Measurements from ENCODE around the gene CCDC85B.
A peak's percentile ranks its signal among the peaks of the same experiment; 100 is the strongest.

The CCDC85B gene

DNA sequence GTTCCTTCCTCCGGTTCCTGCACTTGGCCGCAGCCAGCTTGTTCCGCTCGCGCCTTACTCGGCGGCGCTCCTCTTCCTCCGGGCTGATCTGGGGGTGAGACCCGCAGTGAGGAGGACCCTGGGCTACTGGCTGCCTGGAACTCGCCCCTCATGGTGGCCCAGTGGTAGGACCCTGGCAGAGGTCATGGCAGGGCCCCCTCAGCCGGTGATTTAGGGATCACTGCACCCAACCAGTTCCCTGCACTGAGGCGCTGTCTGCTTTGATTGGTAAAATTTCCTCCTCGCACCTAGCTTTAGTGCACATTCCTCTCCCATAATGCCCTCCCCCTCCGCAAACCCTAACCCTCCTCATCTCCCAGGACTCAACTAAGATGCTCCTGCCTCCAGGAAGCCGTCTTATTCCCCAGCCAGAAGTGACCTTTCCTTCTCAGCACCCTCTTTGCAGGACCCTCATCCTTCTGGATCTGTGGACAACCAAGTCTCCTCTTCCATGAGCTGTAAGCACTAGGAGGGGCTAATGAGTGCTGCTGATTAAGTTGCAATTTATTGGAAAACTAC lies 3.6 kb downstream of the CCDC85B start:
- H3K9me3 ChIP-seq (ENCODE audit: insufficient read depth, low read length), result no peaks in the 10 kb centered on the region; the same call in 1 of the 2 replicates
- peaks cover 14% of the 10 kb centered on the region for H3K4me1 ChIP-seq (ENCODE audit: insufficient read depth, insufficient read length)
- peaks cover 21% of the 10 kb centered on the region for H3K27me3 ChIP-seq (ENCODE audit: insufficient read depth, insufficient read length)
- peaks cover 66% of the 10 kb centered on the region for H3K36me3 ChIP-seq (ENCODE audit: insufficient read depth, insufficient read length, low read length)
- no peak for TF ChIP-seq SUZ12 (IDR thresholded peaks at IDR 0.05; ENCODE audit: extremely low read depth, insufficient read depth, insufficient read length)
- no peak for TF ChIP-seq YY1 (IDR thresholded peaks at IDR 0.05; ENCODE audit: insufficient read depth, insufficient read length)
- TF ChIP-seq ZNF274 (IDR thresholded peaks at IDR 0.05; ENCODE audit: low read depth, low read length), result no peak
- no peak overlapping the region for H3K4me3 ChIP-seq (ENCODE audit: insufficient read length, low read depth)
- no peak for DNase-seq (ENCODE audit: low read depth, low spot score)
- peak overlapping the region; percentile 71 for H3K9ac ChIP-seq (ENCODE audit: insufficient read length, low read depth)

DNA sequence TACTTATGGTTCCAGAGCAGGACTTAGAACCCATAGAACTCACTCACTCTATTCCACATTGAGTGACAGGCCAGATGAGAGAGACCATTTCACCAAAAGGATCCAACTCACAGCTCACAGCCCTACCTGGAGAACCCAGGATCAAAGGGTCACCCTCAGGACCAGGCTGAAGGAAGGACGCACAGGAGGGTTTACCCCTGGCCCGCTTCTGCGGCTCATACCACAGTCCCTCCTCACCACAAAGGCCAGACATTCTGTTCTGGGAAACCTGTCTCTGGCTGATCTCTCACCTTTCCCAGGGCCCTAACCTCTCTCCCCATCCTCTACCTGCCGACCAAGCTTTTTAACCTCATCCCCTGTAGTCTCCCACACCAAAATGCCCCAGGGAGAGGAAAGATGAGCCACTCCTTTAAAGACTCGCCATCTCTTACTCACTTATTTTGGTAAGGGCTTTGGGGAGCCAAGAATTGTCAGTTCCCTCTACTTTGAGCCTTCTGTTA lies 5.1 kb downstream of the CCDC85B start:
- Histone ChIP-seq H3K9me3 (ENCODE audit: insufficient read depth, low read length) (no peaks in the 10 kb centered on the region), H3K4me3 (ENCODE audit: insufficient read length, low read depth) (no peak overlapping the region), H3K27me3 (ENCODE audit: insufficient read depth, insufficient read length) (peaks cover 19% of the 10 kb centered on the region), H3K9ac (ENCODE audit: insufficient read length, low read depth) (no peak overlapping the region), H3K4me1 (ENCODE audit: insufficient read depth, insufficient read length) (peaks cover 11% of the 10 kb centered on the region), H3K36me3 (ENCODE audit: insufficient read depth, insufficient read length, low read length) (peaks cover 66% of the 10 kb centered on the region)
- TF ChIP-seq ZNF274 (IDR thresholded peaks at IDR 0.05; ENCODE audit: low read depth, low read length) (no peak), SUZ12 (IDR thresholded peaks at IDR 0.05; ENCODE audit: extremely low read depth, insufficient read depth, insufficient read length) (no peak), YY1 (IDR thresholded peaks at IDR 0.05; ENCODE audit: insufficient read depth, insufficient read length) (no peak)
- no peak for DNase-seq (ENCODE audit: low read depth, low spot score)

DNA sequence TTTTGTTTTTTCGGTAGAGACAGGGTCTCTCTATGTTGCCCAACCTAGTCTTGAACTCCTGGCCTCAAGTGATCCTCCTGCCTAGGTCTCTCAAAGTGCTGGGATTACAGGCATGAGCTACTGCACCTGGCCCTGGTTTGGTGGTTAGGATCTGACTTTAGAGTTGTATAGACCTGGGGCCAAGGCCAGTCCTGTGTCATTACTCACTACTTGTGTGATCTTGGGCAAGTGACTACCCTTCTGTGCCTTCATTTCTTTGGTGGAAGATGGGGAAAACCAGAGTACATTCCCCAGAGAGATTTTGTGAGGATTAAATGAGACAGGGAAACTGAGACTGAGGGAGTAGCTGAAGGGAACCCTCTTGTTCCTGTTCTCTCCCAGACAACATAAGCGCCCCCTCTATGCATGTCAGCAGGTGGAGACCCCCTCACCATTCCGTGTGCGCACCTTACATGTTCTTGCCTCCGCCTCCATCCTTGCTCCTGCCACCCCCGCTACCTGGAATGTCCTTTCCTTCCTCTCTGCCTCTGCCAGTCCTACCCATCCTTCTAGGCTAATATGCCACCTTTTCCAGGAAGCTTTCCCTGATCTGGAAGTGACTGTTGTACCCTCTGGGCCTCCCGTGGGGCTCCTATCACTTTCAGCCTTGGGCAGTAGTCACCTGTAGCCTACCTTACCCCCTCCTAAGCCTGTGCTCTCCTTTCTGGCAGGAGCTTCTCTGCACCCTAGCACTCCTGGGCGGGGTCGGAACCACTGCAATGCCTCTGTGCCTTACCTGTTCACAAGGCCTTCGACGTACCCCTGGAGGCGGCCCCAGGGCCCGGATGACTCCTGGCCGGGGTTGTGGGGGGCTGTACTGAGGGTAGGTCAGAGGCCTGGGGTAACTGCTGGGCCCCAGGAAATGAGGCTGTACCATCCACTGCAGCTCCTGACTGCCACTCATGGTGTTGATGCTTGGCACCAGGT lies 5.8 kb downstream of the CCDC85B start:
- H3K36me3 ChIP-seq (ENCODE audit: insufficient read depth, insufficient read length, low read length), result peaks cover 65% of the 10 kb centered on the region
- no peak for DNase-seq (ENCODE audit: low read depth, low spot score)
- peaks cover 11% of the 10 kb centered on the region for H3K4me1 ChIP-seq (ENCODE audit: insufficient read depth, insufficient read length)
- H3K27me3 ChIP-seq (ENCODE audit: insufficient read depth, insufficient read length), result peaks cover 26% of the 10 kb centered on the region
- H3K9me3 ChIP-seq (ENCODE audit: insufficient read depth, low read length), result no peaks in the 10 kb centered on the region
- H3K4me3 ChIP-seq (ENCODE audit: insufficient read length, low read depth), result no peak overlapping the region
- no peak overlapping the region for H3K9ac ChIP-seq (ENCODE audit: insufficient read length, low read depth)
- TF ChIP-seq YY1 (IDR thresholded peaks at IDR 0.05; ENCODE audit: insufficient read depth, insufficient read length) (no peak), ZNF274 (IDR thresholded peaks at IDR 0.05; ENCODE audit: low read depth, low read length) (no peak), SUZ12 (IDR thresholded peaks at IDR 0.05; ENCODE audit: extremely low read depth, insufficient read depth, insufficient read length) (no peak)

DNA sequence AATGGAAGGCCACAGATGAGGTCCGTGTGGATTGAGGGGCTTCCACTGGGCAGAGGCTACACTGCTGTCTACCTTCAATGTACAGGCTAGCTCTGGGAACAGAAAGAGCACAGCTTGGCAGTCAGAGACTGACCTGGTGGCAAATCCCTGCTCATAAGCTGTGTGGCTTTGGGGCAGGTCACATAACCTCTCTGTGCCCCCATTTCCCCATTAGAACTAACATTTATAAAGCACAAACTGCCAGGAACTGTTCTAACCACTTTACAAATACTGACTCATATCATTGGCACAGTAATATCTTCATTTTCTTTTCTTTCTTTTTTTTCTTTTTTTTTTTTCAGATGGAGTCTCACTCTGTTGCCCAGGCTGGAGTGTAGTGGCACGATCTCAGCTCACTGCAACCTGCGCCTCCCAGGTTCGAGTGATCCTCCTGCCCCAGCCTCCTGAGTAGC lies 6.6 kb downstream of the CCDC85B start:
- no peaks in the 10 kb centered on the region for H3K9me3 ChIP-seq (ENCODE audit: insufficient read depth, low read length)
- no peak for TF ChIP-seq SUZ12 (IDR thresholded peaks at IDR 0.05; ENCODE audit: extremely low read depth, insufficient read depth, insufficient read length)
- TF ChIP-seq ZNF274 (IDR thresholded peaks at IDR 0.05; ENCODE audit: low read depth, low read length), result no peak
- TF ChIP-seq YY1 (IDR thresholded peaks at IDR 0.05; ENCODE audit: insufficient read depth, insufficient read length), result no peak
- peaks cover 58% of the 10 kb centered on the region for H3K36me3 ChIP-seq (ENCODE audit: insufficient read depth, insufficient read length, low read length)
- peaks cover 11% of the 10 kb centered on the region for H3K4me1 ChIP-seq (ENCODE audit: insufficient read depth, insufficient read length)
- no peak for DNase-seq (ENCODE audit: low read depth, low spot score)
- peaks cover 32% of the 10 kb centered on the region for H3K27me3 ChIP-seq (ENCODE audit: insufficient read depth, insufficient read length)
- H3K4me3 ChIP-seq (ENCODE audit: insufficient read length, low read depth), result no peak overlapping the region
- no peak overlapping the region for H3K9ac ChIP-seq (ENCODE audit: insufficient read length, low read depth)

DNA sequence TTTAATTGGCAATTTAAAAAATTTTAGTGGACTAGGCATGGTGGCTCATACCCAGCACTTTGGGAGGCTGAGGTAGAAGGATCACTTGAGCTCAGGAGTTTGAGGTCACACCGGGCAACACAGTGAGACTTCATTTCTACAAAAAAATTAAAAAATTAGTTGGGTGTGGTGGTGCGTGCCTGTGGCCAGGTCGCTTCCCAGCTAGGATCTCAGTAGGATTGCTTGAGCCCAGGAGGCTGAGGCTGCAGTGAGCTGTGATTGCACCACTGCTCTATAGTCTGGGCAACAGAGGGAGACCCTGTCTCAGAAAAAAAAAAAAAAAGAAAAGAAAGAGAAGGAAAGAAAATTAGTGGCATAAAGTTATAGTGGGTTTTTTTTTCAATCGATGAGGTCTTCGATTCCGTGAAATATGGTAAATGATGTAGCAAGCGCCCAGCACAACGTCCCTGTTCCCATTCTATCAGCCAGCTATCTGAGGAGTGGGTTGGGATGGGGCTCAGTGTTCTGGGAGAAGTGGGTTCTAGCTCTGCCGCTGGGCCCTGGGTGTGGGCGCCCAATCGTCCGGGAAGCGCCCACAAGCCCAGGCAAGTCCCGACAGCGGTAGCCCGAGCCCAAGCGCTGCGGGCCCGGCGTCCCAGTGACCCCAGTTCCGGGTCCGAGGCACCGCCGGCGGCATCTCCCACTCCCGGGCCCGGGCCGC lies 8.3 kb downstream of the CCDC85B start:
- Histone ChIP-seq H3K36me3 (ENCODE audit: insufficient read depth, insufficient read length, low read length) (peaks cover 41% of the 10 kb centered on the region), H3K27me3 (ENCODE audit: insufficient read depth, insufficient read length) (peaks cover 35% of the 10 kb centered on the region), H3K9me3 (ENCODE audit: insufficient read depth, low read length) (no peaks in the 10 kb centered on the region), H3K4me1 (ENCODE audit: insufficient read depth, insufficient read length) (peaks cover 8% of the 10 kb centered on the region), H3K9ac (ENCODE audit: insufficient read length, low read depth) (peak overlapping the region; percentile 93), H3K4me3 (ENCODE audit: insufficient read length, low read depth) (peak overlapping the region; percentile 88)
- DNase-seq (ENCODE audit: low read depth, low spot score), result no peak
- no peak for TF ChIP-seq SUZ12 (IDR thresholded peaks at IDR 0.05; ENCODE audit: extremely low read depth, insufficient read depth, insufficient read length)
- TF ChIP-seq YY1 (IDR thresholded peaks at IDR 0.05; ENCODE audit: insufficient read depth, insufficient read length), result no peak
- TF ChIP-seq ZNF274 (IDR thresholded peaks at IDR 0.05; ENCODE audit: low read depth, low read length), result no peak

DNA sequence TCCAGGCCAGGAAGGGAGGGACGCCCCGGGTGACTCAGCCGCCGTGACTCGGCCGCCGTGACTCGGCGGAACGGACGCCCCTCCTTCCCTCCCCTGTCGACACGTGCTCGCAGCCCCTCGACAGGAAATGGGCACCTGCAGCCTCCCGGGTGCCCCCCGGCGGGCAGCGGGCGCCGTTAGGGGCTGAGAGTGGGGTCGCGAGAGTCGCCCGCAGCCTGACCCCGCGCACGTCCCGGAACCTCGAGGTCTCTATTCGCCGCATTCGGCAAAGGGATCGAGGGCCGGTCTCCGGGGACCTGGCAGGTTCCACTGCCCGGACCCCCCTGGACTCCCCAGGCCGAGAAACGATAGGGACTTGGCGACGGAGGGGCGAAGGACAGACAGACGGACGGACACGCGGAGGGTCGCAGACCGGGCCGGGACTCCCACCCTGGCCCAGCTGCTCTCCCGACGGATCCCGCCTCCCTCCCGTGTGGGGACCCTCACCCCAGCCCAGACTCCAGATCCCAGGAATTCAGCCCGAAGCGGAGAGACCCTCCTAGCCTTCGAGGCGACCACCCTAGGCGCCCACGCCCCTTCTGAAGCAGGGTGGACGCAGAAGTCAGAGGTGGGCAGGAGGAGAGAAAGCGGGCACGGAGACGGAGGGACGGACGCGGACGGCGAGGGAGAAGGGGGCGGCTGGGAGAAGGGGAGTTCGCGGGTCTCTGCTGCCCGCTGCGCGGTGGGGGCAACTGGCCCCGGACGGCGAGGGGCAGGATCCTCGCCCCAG lies 9.1 kb downstream of the CCDC85B start:
- Histone ChIP-seq H3K4me3 (ENCODE audit: insufficient read length, low read depth) (peak overlapping the region; percentile 88), H3K9me3 (ENCODE audit: insufficient read depth, low read length) (no peaks in the 10 kb centered on the region), H3K27me3 (ENCODE audit: insufficient read depth, insufficient read length) (peaks cover 35% of the 10 kb centered on the region), H3K9ac (ENCODE audit: insufficient read length, low read depth) (peak overlapping the region; percentile 93), H3K36me3 (ENCODE audit: insufficient read depth, insufficient read length, low read length) (peaks cover 34% of the 10 kb centered on the region), H3K4me1 (ENCODE audit: insufficient read depth, insufficient read length) (peaks cover 5% of the 10 kb centered on the region)
- TF ChIP-seq SUZ12 (IDR thresholded peaks at IDR 0.05; ENCODE audit: extremely low read depth, insufficient read depth, insufficient read length), result no peak
- TF ChIP-seq ZNF274 (IDR thresholded peaks at IDR 0.05; ENCODE audit: low read depth, low read length), result no peak
- TF ChIP-seq YY1 (IDR thresholded peaks at IDR 0.05; ENCODE audit: insufficient read depth, insufficient read length), result no peak
- DNase-seq (ENCODE audit: low read depth, low spot score), result no peak
